ENCODE results near the gene GYS2. TPM values are rescaled to one million over a fixed set of nuclear protein-coding genes. Genes with fewer than 3 reads are reported as not detected.

Gene GYS2
- total and polyA plus RNA-seq, 2 of the 4 experiments (the other 2 are of a cell fraction) = not detected

DNA sequence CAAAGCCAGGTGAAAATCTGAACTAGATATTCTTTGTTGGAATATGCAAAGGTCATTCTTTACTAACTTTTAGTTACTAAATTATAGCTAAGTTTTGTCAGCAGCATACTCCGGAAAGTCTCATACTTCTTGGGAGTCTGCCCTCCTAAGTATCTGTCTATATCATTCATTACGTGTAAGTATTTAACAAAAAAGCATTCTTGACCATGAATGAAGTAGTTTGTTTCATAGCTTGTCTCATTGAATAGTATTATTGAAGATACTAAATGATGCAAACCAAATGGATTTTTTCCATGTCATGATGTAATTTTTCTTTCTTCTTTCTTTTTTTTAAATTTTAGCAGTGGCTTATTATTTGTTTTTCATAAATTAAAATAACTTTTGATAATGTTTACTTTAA, 88.4 kb downstream of the GYS2 start:
- Histone ChIP-seq H4K91ac (ENCODE audit: insufficient read depth, low read depth, low read length) (no peak overlapping the region), H3K23ac (ENCODE audit: low read depth, low read length) (no peak overlapping the region), H3K4me2 (ENCODE audit: low read depth, low read length) (no peak overlapping the region), H4K5ac (ENCODE audit: low read depth, low read length) (no peak overlapping the region), H3K27me3 (ENCODE audit: control insufficient read depth, insufficient read depth, low read length) (no peaks in the 10 kb centered on the region), H2BK120ac (ENCODE audit: low read depth, low read length) (no peak overlapping the region), H3K27ac (ENCODE audit: insufficient read depth, low read length) (no peak overlapping the region), H2AK5ac (ENCODE audit: low read depth, low read length) (no peak overlapping the region), H2AK9ac (replicated peaks; ENCODE audit: low read depth, low read length, poor library complexity) (no peak overlapping the region), H3K4me3 (ENCODE audit: insufficient read depth, low read depth, low read length) (no peak overlapping the region), H3K79me1 (ENCODE audit: low read depth in 1 of 2, low read length in 2 of 2) (peaks cover 4 to 7% of the 10 kb centered on the region in 2 experiments), H2AFZ (replicated peaks; ENCODE audit: low read length, poor library complexity) (no peak overlapping the region), H3K9me3 (ENCODE audit: control insufficient read depth, insufficient read depth, low read length) (no peaks in the 10 kb centered on the region), H3K4me1 (ENCODE audit: control insufficient read depth, insufficient read depth, low read length) (no peaks in the 10 kb centered on the region), H3K9me1 (ENCODE audit: insufficient read depth, low read length) (no peaks in the 10 kb centered on the region), H3K56ac (ENCODE audit: extremely low read depth, insufficient read depth, low read length) (no peak overlapping the region), H3K36me3 (ENCODE audit: control insufficient read depth, insufficient read depth, low read length) (peaks cover 15% of the 10 kb centered on the region), H4K20me1 (ENCODE audit: insufficient read depth, low read length) (no peaks in the 10 kb centered on the region), H2BK5ac (ENCODE audit: low read depth, low read length, poor library complexity, severe bottlenecking) (no peak overlapping the region), H3K4ac (ENCODE audit: low read depth, low read length) (no peak overlapping the region), H2BK15ac (ENCODE audit: low read depth, low read length) (no peak overlapping the region), H3K18ac (ENCODE audit: low read depth, low read length) (no peak overlapping the region), H3K14ac (replicated peaks; ENCODE audit: low read depth, low read length) (no peak overlapping the region), H3K9ac (ENCODE audit: low read depth, low read length) (no peak overlapping the region), H4K8ac (ENCODE audit: low read depth in 2 of 2, low read length in 2 of 2) (no peak overlapping the region), H2BK20ac (ENCODE audit: low read depth, low read length) (no peak overlapping the region)
- no TSS peak for BruUV-seq (replicated peaks)
- TF ChIP-seq, protein P1, sequence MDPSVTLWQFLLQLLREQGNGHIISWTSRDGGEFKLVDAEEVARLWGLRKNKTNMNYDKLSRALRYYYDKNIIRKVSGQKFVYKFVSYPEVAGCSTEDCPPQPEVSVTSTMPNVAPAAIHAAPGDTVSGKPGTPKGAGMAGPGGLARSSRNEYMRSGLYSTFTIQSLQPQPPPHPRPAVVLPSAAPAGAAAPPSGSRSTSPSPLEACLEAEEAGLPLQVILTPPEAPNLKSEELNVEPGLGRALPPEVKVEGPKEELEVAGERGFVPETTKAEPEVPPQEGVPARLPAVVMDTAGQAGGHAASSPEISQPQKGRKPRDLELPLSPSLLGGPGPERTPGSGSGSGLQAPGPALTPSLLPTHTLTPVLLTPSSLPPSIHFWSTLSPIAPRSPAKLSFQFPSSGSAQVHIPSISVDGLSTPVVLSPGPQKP (IDR thresholded peaks at IDR 0.05; ENCODE audit: borderline replicate concordance, low read depth, low read length) = no peak
- TF ChIP-seq CEBPB (IDR thresholded peaks at IDR 0.05; ENCODE audit: low read depth, low read length) (no peak), CTCF (conservative IDR thresholded peaks at IDR 0.05; ENCODE audit: low read depth, low read length) (no peak), BHLHE40 (IDR thresholded peaks at IDR 0.05; ENCODE audit: low read depth, low read length) (no peak), SMC3 (IDR thresholded peaks at IDR 0.05; ENCODE audit: low read depth, low read length) (no peak), NFE2L2 (IDR thresholded peaks at IDR 0.05; ENCODE audit: low read depth, low read length) (no peak), MAFK (IDR thresholded peaks at IDR 0.05; ENCODE audit: low read depth, low read length) (no peak), RCOR1 (IDR thresholded peaks at IDR 0.05; ENCODE audit: insufficient replicate concordance, low read length) (no peak), MXI1 (IDR thresholded peaks at IDR 0.05; ENCODE audit: borderline replicate concordance, low read depth, low read length) (no peak), RFX5 (IDR thresholded peaks at IDR 0.05; ENCODE audit: low read depth, low read length) (no peak), POLR2A (IDR thresholded peaks at IDR 0.05; ENCODE audit: low read depth, low read length) (no peak), MAZ (IDR thresholded peaks at IDR 0.05; ENCODE audit: borderline replicate concordance, low read depth, low read length) (no peak)
- TF ChIP-seq, protein P2, sequence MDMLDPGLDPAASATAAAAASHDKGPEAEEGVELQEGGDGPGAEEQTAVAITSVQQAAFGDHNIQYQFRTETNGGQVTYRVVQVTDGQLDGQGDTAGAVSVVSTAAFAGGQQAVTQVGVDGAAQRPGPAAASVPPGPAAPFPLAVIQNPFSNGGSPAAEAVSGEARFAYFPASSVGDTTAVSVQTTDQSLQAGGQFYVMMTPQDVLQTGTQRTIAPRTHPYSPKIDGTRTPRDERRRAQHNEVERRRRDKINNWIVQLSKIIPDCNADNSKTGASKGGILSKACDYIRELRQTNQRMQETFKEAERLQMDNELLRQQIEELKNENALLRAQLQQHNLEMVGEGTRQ (IDR thresholded peaks at IDR 0.05; ENCODE audit: low read depth, low read length) = no peak
- DNase-seq (no peak), ATAC-seq (ENCODE audit: low read depth) (no peak)
- ChIA-PET CTCF (interaction anchor here (0.5 kb wide), 1 partner anchor 65 kb away, joined by 3 read pairs; no protein-coding TSS in a partner anchor), POLR2A (ENCODE audit: unreplicated experiment) (no interaction called here)
- in situ Hi-C loops (cut with MboI; ENCODE audit: low sequenced_read_pairs) = no loop called here
- intact Hi-C loops (cut with micrococcal nuclease) = no loop called here
- no CpG with 5 or more reads among the region's 2 CpGs for WGBS, 2 experiments (ENCODE audit: extremely low coverage in 2 of 2, insufficient read length in 1 of 2)
- dilution Hi-C loops (cut with HindIII; ENCODE audit: low sequenced_read_pairs, unreplicated experiment) = no loop called here

All from IMR-90 (cell line).